Suprapubic skin (tissue), 4 donors: Measurements from ENCODE around the gene AQP5.

Source experiments
- EP300 ChIP-seq: sonication (generic); formaldehyde crosslinking; IDR thresholded peaks from one replicate; pipeline ENCODE4 v1.6.1; 2017; ENCODE audit warnings: antibody characterized with exemption
- POLR2A ChIP-seq, 2 donors: fragments of 450-650 bp; IDR thresholded peaks; one replicate each; pipeline ENCODE4 v1.6.1; 2017; ENCODE audit warnings: antibody characterized with exemption in 2 of 2, mild to moderate bottlenecking in 2 of 2, moderate library complexity in 2 of 2
- POLR2AphosphoS5 ChIP-seq, 3 donors: sonication (generic); formaldehyde crosslinking; IDR thresholded peaks; one replicate each; pipeline ENCODE4 v1.6.1; 2017; ENCODE audit warnings: antibody characterized with exemption in 3 of 3
- TF ChIP-seq, protein P1 (sequence below), 2 donors: fragments of 200-600 bp in 1 of 2; fragments of 450-650 bp in 1 of 2; sonication (generic) in 1 of 2; IDR thresholded peaks; one replicate each; pipeline ENCODE4 v1.5.1; 2016 to 2019; ENCODE audit warnings: antibody characterized with exemption in 2 of 2, mild to moderate bottlenecking in 1 of 2, moderate library complexity in 1 of 2

DNA sequence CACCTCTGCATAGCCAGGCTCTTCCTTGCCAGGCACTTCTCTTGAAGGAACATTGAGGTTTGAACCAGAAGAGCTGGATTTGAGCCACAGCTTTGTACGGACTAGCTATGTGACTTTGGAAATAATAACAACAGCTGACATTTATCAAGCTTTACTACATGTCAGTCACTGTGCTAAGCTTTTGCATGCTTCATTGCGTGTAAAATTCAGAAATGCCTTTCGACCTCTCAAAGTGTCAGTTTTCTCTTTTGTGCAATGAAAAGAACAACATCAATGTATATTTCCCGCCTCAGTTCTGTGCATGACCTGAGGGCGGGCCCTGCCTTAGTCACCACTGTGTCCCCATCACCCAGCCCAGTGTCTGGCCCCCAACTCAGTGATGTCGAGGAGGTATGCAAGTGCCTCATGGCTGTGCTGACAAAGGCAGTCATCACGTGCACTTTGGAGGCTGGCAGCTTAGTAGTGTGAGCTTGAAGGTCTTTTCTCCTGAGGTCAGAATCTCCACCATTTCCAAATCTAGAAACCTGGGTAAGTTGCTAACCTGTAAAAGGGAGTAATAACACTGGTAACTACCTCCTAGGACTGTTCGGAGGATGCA lies 29.0 kb upstream of the AQP5 start:
- TF ChIP-seq, protein P1, sequence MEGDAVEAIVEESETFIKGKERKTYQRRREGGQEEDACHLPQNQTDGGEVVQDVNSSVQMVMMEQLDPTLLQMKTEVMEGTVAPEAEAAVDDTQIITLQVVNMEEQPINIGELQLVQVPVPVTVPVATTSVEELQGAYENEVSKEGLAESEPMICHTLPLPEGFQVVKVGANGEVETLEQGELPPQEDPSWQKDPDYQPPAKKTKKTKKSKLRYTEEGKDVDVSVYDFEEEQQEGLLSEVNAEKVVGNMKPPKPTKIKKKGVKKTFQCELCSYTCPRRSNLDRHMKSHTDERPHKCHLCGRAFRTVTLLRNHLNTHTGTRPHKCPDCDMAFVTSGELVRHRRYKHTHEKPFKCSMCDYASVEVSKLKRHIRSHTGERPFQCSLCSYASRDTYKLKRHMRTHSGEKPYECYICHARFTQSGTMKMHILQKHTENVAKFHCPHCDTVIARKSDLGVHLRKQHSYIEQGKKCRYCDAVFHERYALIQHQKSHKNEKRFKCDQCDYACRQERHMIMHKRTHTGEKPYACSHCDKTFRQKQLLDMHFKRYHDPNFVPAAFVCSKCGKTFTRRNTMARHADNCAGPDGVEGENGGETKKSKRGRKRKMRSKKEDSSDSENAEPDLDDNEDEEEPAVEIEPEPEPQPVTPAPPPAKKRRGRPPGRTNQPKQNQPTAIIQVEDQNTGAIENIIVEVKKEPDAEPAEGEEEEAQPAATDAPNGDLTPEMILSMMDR (IDR thresholded peaks at IDR 0.05): no peak
- TF ChIP-seq POLR2A (IDR thresholded peaks at IDR 0.05) (no peak), POLR2AphosphoS5 (IDR thresholded peaks at IDR 0.05) (no peak), EP300 (no peak)
